AG10803 (cell line): Measurements from ENCODE around the gene FBXL22.
A peak's percentile ranks its signal among the peaks of the same experiment; 100 is the strongest.

Experiments used
- DNase-seq: peaks from one replicate; pipeline ENCODE4 v3.0.0; 2010; ENCODE audit warnings: low read depth
- H3K4me3 ChIP-seq: 2 replicates; pipeline ENCODE4 v1.5.1; 2011; ENCODE audit warnings: mild to moderate bottlenecking, low read length, control low read depth
- TF ChIP-seq, protein P1 (sequence below): conservative IDR thresholded peaks from 2 replicates; pipeline ENCODE4 v1.5.1; 2011; ENCODE audit warnings: mild to moderate bottlenecking, low read length, control low read depth, inconsistent platforms

FBXL22 gene

DNA sequence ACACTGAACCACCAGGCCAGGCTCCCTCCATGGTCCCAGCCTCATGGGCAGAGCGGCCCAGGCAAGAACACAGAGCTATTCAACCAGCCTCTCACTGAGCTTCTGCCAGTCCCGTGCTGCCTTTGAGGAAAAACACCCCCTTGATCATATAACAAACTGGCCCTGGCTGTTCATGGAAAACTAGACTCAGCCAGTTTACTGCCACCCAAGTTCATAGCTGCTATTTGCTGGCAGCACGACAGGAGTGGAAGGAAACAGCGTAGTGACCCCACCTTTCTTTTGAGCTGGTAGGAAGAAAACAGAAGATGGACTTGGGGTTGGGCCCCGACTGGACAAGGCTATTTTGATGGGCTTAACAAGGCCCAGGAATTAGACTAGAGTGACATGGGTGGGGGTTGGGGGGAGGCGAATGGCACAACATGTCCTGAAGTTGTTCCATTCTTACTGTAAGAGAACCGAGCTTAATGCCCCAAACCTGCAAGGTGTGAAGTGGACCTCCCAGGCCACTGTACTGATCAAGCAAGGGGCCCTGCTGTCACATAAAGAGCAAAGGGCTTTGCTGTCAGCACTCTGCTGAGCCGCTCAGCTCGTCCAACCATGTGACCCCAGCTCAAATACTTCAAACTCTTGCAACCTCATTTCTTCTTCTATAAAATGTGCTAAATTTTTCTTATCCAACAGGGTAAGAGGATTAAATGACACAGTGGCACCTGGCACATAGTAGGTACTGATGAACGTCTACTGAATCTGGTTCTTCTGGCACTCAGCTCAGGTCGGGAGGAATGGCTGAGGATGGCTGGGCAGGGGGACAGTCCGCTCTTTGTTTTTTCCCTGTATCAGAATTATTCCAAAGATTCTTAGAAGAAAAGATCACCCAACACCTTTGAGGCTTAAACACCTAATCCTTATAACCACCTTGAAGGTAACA is 1.6 kb downstream of the FBXL22 start:
- TF ChIP-seq, protein P1, sequence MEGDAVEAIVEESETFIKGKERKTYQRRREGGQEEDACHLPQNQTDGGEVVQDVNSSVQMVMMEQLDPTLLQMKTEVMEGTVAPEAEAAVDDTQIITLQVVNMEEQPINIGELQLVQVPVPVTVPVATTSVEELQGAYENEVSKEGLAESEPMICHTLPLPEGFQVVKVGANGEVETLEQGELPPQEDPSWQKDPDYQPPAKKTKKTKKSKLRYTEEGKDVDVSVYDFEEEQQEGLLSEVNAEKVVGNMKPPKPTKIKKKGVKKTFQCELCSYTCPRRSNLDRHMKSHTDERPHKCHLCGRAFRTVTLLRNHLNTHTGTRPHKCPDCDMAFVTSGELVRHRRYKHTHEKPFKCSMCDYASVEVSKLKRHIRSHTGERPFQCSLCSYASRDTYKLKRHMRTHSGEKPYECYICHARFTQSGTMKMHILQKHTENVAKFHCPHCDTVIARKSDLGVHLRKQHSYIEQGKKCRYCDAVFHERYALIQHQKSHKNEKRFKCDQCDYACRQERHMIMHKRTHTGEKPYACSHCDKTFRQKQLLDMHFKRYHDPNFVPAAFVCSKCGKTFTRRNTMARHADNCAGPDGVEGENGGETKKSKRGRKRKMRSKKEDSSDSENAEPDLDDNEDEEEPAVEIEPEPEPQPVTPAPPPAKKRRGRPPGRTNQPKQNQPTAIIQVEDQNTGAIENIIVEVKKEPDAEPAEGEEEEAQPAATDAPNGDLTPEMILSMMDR: no peak
- DNase-seq: no peak
- H3K4me3 ChIP-seq: no peak overlapping the region

DNA sequence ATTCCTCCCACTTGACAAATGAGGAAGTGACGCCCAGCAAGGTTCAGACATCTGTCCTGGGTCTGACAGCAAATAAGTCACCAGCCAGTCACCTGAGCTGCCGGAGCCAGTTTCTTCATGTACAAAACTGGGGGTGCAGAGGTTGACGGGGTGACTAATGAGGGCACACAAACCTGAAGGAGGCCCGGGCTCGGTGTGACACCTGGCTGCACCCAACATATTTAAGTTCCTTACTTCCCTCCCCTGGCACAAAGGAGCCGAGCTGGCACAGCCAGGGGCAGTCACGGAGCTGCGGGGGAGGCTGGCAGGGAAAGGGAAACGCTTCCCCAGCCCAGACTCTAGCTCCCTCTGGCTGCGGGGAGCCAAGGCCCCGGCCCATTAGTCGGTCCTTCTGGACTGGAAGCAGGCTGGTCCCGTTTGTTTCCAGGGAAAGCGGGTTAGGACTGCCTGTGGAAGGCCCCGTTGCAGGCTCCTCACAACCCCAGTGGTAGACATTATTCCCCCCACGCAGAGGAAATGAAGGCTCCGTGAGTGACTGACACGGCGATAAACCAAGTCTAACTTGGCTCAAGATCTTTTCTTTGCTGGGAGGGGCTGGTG is 2.3 kb downstream of the FBXL22 start:
- DNase-seq: peak; percentile 38

DNA sequence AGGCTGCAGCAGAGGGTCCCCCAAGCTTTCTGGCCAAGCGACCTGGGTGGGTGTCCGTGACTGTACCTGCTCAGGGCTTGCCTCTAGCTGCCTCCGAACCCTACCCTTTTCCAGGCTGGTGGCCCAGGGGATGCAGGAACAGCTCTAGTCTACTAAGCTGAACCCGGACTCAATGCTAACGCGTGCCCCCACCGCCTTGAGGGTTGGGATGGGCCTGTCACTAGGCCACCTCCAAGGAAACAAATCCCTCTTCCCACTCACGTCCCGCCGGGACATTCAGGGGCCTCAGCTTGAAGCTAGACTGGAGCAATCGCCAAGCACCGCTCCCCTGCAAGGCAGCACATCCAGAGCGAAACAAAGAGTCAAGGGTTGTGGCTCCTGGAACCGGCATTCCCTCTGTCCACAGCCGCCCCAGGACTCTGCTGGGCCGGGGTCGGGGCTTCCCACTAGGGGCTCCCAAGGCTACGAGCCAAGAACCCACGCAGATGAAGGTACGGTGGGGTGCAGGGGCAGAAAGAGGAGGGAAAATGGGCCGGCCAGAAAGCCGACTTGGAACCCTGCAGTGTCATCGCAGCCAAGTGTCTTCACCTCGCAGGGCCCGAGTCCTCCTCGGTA is 2.9 kb downstream of the FBXL22 start:
- peak overlapping the region; percentile 75 for H3K4me3 ChIP-seq
- no peak for DNase-seq
- TF ChIP-seq, protein P1: no peak

More for the DNA sequence above, 2.3 kb downstream of the FBXL22 start:
- TF ChIP-seq, protein P1: peak; percentile 62
- H3K4me3 ChIP-seq: peak overlapping the region; percentile 75

DNA sequence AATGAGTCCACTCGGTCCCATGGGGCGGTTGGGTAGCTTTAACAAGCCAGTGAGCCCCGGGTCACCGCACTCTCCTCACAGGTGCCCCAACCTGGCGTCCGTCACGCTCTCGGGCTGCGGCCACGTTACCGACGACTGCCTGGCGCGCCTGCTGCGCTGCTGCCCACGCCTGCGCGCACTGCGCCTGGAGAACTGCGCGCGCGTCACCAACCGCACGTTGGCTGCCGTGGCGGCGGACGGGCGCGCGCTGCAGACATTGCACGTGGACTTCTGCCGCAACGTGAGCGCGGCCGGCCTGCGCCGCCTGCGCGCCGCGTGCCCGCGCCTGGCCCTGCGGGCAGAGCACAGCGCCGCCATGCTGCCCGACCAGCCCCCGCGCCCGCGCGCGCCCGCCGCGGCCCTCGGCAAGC is 3.4 kb downstream of the FBXL22 start:
- TF ChIP-seq, protein P1: no peak
- peak; percentile 93 for DNase-seq
- peak overlapping the region; percentile 80 for H3K4me3 ChIP-seq

DNA sequence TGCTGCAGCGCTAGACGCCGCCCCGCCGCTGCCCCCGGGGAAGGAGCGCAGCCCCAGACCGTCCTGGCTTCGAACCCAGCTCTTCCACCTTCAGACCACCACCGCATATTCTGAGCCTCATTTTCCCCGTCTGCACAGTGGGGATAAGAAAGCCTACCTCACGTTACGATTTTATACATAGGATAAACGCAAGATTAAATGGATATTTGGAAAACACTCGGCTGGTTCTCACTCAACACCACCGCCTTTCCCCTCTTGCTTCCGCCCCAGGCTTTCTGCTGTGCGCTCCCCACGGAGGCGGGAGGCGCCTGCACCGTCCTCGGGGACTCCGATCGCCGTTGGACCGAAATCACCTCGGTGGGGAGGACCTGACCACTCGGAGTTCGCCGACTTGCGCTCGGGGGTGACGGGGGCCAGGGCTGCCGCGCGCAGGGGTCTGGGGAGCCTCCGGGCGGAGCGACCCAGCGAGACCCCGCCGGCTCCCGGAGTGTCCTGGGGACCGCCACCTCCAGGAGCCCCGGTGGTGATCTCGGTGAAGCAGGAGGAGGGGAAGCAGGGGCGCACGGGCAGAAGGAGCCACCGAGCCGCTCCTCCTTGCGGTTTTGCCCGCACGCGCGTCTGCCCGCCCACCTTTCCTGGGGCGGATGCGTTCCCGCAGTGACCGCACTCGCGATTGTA is 4.0 kb downstream of the FBXL22 start:
- DNase-seq: peak; percentile 30
- TF ChIP-seq, protein P1: no peak
- H3K4me3 ChIP-seq: peak overlapping the region; percentile 80

DNA sequence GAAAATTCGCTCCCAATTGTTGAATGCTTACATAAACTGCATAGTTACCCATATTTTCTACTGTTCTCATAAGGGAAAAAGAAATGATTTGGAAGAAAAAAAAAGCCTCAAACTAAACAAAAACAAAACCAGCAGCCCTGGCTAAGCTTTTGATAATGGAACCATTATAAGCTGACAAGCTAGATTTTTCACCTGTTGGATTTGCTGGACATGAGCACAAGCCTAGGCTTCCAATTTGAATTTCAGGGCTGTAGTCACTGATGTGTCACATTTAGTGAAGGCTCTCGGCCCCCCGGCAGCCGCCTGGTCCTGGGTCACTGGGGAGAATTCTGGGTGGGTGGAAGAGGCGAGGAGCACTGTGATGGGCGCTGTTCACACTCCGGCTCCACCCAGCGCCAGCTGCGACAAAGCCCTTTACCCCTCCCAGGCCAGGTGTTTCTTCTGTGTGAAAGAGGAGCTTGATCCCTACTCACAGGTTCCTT is 4.6 kb downstream of the FBXL22 start:
- TF ChIP-seq, protein P1: no peak
- DNase-seq: no peak
- H3K4me3 ChIP-seq: peak overlapping the region; percentile 80
